HepG2 (cell line): ENCODE measurements around the gene DLEC1. TPM values are rescaled to one million over a fixed set of nuclear protein-coding genes. Genes with fewer than 3 reads are reported as not detected.
A peak's percentile ranks its signal among the peaks of the same experiment; 100 is the strongest.

Experiments
- KMT2A ChIP-seq: sonication (generic); formaldehyde crosslinking; IDR thresholded peaks from 2 replicates; pipeline ENCODE4 v1.4.0; 2020; ENCODE audit warnings: missing genetic modification reagents
- MAFK ChIP-seq, 2 experiments: IDR thresholded peaks in 1 of 2; conservative IDR thresholded peaks in 1 of 2; 2 replicates each; pipeline ENCODE4 v1.6.1; 2011; ENCODE audit warnings: improper control_type of control experiment in 2 of 2, low read length in 2 of 2
- MED1 ChIP-seq: sonication (generic); formaldehyde crosslinking; IDR thresholded peaks from 2 replicates; pipeline ENCODE4 v1.4.0; 2020; ENCODE audit warnings: missing genetic modification reagents
- MED8 ChIP-seq: sonication (generic); formaldehyde crosslinking; IDR thresholded peaks from 2 replicates; pipeline ENCODE4 v1.8.1; 2023; ENCODE audit warnings: mild to moderate bottlenecking, missing genetic modification reagents; ENCODE audit not compliant: insufficient replicate concordance
- NRL ChIP-seq: sonication (generic); formaldehyde crosslinking; IDR thresholded peaks from 2 replicates; pipeline ENCODE4 v1.5.0; 2020; ENCODE audit warnings: missing genetic modification reagents, mild to moderate bottlenecking, moderate library complexity, borderline replicate concordance
- ONECUT2 ChIP-seq: sonication (generic); formaldehyde crosslinking; IDR thresholded peaks from 2 replicates; pipeline ENCODE4 v1.4.0; 2020; ENCODE audit warnings: missing genetic modification reagents
- SKI ChIP-seq: fragments of 450-650 bp; IDR thresholded peaks from one replicate; pipeline ENCODE4 v1.6.1; 2018; ENCODE audit warnings: mild to moderate bottlenecking; ENCODE audit not compliant: partially characterized antibody
- SKIL ChIP-seq: sonication (generic); formaldehyde crosslinking; IDR thresholded peaks from 2 replicates; pipeline ENCODE4 v1.8.0; 2022; ENCODE audit warnings: missing genetic modification reagents, mild to moderate bottlenecking, moderate library complexity, borderline replicate concordance
- SNAPC5 ChIP-seq: sonication (generic); formaldehyde crosslinking; IDR thresholded peaks from 2 replicates; pipeline ENCODE4 v1.8.1; 2023; ENCODE audit warnings: mild to moderate bottlenecking, missing genetic modification reagents, borderline replicate concordance
- TFAP4 ChIP-seq: sonication (generic); IDR thresholded peaks from 2 replicates; pipeline ENCODE4 v1.6.1; 2016; ENCODE audit warnings: low read depth, borderline replicate concordance
- ZNF12 ChIP-seq: sonication (generic); formaldehyde crosslinking; IDR thresholded peaks from 2 replicates; pipeline ENCODE4 v1.5.0; 2020; ENCODE audit warnings: missing genetic modification reagents
- ZNF143 ChIP-seq: sonication (generic); formaldehyde crosslinking; IDR thresholded peaks from 2 replicates; pipeline ENCODE4 v1.4.0; 2020; ENCODE audit warnings: missing genetic modification reagents
- ZNF20 ChIP-seq: sonication (generic); formaldehyde crosslinking; IDR thresholded peaks from 2 replicates; pipeline ENCODE4 v1.4.0; 2020; ENCODE audit warnings: mild to moderate bottlenecking, moderate library complexity, missing genetic modification reagents
- ZNF317 ChIP-seq: sonication (generic); formaldehyde crosslinking; IDR thresholded peaks from 2 replicates; pipeline ENCODE4 v1.5.0; 2020; ENCODE audit warnings: mild to moderate bottlenecking, missing genetic modification reagents
- ZNF44 ChIP-seq: sonication (generic); formaldehyde crosslinking; IDR thresholded peaks from 2 replicates; pipeline ENCODE4 v1.5.1; 2020; ENCODE audit warnings: mild to moderate bottlenecking, missing genetic modification reagents
- ZNF619 ChIP-seq: sonication (generic); formaldehyde crosslinking; IDR thresholded peaks from 2 replicates; pipeline ENCODE4 v1.4.0; 2020; ENCODE audit warnings: mild to moderate bottlenecking, missing genetic modification reagents
- ZNF629 ChIP-seq: sonication (generic); formaldehyde crosslinking; conservative IDR thresholded peaks from 2 replicates; pipeline ENCODE4 v1.5.0; 2020; ENCODE audit warnings: missing genetic modification reagents
- ZNF720 ChIP-seq: sonication (generic); formaldehyde crosslinking; IDR thresholded peaks from 2 replicates; pipeline ENCODE4 v1.4.0; 2020; ENCODE audit warnings: missing genetic modification reagents
- ZNF780A ChIP-seq: sonication (generic); formaldehyde crosslinking; IDR thresholded peaks from 2 replicates; pipeline ENCODE4 v1.8.0; 2022; ENCODE audit warnings: mild to moderate bottlenecking, missing genetic modification reagents, moderate library complexity
- ZNF784 ChIP-seq: sonication (generic); formaldehyde crosslinking; IDR thresholded peaks from 2 replicates; pipeline ENCODE4 v1.5.1; 2020; ENCODE audit warnings: missing genetic modification reagents, mild to moderate bottlenecking, borderline replicate concordance
- ZNF891 ChIP-seq: sonication (generic); formaldehyde crosslinking; IDR thresholded peaks from 2 replicates; pipeline ENCODE4 v1.5.0; 2020; ENCODE audit warnings: mild to moderate bottlenecking, missing genetic modification reagents
- polyA plus RNA-seq, 8 experiments: library from polyadenylated mRNA; depleted of rRNA in 3 of 8; stranded (reverse) in 7 of 8; unstranded in 1 of 8; fragments of >200 nt; fragmentation: Illumina TruSeq in 4 of 8; extraction: Trizol in 4 of 8; gene quantifications; 2 replicates each; pipeline versions ENCODE4 v1.2.1 to v1.2.3, GENCODE V29; 2011 to 2016; ENCODE audit warnings: low read depth in 4 of 8, missing spikeins in 1 of 8, mixed read lengths in 1 of 8; ENCODE audit not compliant: insufficient read depth in 1 of 8
- total RNA-seq, 5 experiments: library from RNA; depleted of rRNA; stranded (reverse); fragments of >200 nt; fragmentation: Illumina TruSeq; extraction: Trizol; gene quantifications; 2 replicates each; pipeline ENCODE4 v1.2.3, GENCODE V29; 2016; ENCODE audit warnings: low read depth in 1 of 5
- TF ChIP-seq, protein P1 (sequence below): sonication (generic); formaldehyde crosslinking; IDR thresholded peaks from 2 replicates; pipeline ENCODE4 v1.9.0; 2021; ENCODE audit warnings: missing genetic modification reagents, borderline replicate concordance
- TF ChIP-seq, protein P2 (sequence below): sonication (generic); formaldehyde crosslinking; IDR thresholded peaks from 2 replicates; pipeline ENCODE4 v1.8.0; 2022; ENCODE audit warnings: mild to moderate bottlenecking, missing genetic modification reagents, moderate library complexity

The DLEC1 gene
- total and polyA plus RNA-seq, 2 of the 13 experiments (the other 11 are each of a cell fraction or from before 2014, with no cell fraction given) = 0.09 TPM; not detected in 1

DNA sequence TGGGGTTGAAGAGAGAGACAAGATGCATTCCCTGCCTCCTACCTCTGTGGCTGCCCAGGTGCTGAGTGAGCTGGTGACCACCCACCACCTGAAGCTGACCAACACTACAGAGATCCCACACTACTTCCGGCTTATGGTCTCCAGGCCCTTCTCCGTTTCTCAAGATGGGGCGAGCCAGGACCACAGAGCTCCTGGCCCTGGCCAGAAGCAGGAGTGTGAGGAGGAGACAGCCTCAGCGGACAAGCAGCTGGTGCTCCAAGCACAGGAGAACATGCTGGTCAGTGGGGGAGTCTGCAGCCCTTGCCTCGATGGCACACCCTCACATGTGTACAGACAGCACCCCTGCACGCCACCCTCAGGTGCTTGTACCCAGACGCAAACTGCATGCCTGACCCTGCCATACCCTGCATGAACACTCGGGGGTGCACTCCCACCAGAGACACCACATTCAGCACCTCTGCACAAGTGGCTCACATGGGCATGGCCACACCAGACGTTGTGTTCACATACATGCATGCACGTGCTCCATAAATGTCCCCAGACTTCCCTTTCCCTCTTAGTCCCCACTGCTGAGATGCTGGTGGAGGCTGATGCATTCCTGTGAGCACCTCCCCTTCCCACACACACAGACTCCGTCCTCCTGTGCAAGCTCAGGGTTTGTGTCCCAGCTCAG, 78.9 kb downstream of the DLEC1 start (continued):
- TF ChIP-seq SKI (peak; percentile 9), ONECUT2 (no peak), ZNF720 (no peak), MAFK (conservative IDR thresholded peaks at IDR 0.05 in 1 of 2, IDR thresholded peaks at IDR 0.05 in 1 of 2; ENCODE audit: low read length in 2 of 2) (no peak), SKIL (CRISPR knock-in tag) (peak; percentile 47; the same call in 1 of the 2 replicates), MED1 (CRISPR knock-in tag) (peak; percentile 52; the same call in 1 of the 2 replicates), TFAP4 (no peak), SNAPC5 (no peak), MED8 (no peak), ZNF891 (0 out of 2 replicates have a peak, but pooled peaks have one; percentile 43), ZNF629 (CRISPR knock-in tag) (no peak), ZNF780A (CRISPR knock-in tag) (no peak), NRL (CRISPR knock-in tag) (no peak), ZNF12 (CRISPR knock-in tag) (no peak), ZNF317 (CRISPR knock-in tag) (no peak), ZNF44 (CRISPR knock-in tag) (no peak), ZNF784 (CRISPR knock-in tag) (no peak), ZNF619 (CRISPR knock-in tag) (peak; percentile 77), KMT2A (CRISPR knock-in tag) (no peak), ZNF143 (CRISPR knock-in tag) (no peak), ZNF20 (CRISPR knock-in tag) (no peak)
- TF ChIP-seq, protein P1, sequence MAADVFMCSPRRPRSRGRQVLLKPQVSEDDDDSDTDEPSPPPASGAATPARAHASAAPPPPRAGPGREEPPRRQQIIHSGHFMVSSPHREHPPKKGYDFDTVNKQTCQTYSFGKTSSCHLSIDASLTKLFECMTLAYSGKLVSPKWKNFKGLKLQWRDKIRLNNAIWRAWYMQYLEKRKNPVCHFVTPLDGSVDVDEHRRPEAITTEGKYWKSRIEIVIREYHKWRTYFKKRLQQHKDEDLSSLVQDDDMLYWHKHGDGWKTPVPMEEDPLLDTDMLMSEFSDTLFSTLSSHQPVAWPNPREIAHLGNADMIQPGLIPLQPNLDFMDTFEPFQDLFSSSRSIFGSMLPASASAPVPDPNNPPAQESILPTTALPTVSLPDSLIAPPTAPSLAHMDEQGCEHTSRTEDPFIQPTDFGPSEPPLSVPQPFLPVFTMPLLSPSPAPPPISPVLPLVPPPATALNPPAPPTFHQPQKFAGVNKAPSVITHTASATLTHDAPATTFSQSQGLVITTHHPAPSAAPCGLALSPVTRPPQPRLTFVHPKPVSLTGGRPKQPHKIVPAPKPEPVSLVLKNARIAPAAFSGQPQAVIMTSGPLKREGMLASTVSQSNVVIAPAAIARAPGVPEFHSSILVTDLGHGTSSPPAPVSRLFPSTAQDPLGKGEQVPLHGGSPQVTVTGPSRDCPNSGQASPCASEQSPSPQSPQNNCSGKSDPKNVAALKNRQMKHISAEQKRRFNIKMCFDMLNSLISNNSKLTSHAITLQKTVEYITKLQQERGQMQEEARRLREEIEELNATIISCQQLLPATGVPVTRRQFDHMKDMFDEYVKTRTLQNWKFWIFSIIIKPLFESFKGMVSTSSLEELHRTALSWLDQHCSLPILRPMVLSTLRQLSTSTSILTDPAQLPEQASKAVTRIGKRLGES (CRISPR knock-in tag) = no peak
- TF ChIP-seq, protein P2, sequence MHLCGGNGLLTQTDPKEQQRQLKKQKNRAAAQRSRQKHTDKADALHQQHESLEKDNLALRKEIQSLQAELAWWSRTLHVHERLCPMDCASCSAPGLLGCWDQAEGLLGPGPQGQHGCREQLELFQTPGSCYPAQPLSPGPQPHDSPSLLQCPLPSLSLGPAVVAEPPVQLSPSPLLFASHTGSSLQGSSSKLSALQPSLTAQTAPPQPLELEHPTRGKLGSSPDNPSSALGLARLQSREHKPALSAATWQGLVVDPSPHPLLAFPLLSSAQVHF (CRISPR knock-in tag) = no peak
